Measurements from ENCODE around the gene CNTNAP2.

Gene CNTNAP2

DNA sequence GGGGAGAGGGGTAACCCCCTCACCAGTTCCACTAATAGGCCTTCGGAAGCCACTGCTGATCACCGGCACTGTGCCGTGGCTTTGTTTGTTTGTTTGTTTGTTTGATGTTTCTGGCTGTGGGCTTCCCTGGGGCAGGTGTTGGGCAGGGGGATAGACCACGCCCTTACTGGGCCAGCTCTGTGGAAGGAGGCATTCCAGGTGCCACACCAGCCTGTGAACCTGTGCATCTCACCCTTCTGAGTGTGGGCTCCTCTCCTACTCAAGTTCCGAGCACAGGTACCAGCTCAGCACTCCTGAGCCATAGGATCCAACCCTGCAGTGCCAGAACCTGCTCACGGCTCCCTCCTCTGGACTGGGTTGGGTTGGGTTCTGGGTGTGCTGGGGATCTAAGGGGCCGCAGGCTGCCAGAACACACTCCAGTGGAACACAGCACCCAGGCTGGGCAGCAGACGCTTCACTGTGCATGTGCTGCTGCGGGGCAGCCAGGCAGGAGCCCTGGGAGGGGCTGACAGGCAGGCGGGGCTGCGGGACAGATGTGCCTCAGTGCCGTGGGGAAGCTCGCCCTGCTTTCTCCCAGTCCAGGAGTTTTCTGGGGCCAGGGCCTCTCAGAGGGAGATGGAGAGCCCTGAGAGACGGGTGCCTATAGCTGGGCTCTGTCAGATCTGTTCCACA is 1053.9 kb downstream of the CNTNAP2 start:
- no peak for TF ChIP-seq SPI1 (IDR thresholded peaks at IDR 0.05; ENCODE audit: low read depth, low read length)
- no peak for TF ChIP-seq POU2F2 (IDR thresholded peaks at IDR 0.05; ENCODE audit: low read depth, low read length)
- TF ChIP-seq TAF1 (IDR thresholded peaks at IDR 0.05; ENCODE audit: low read depth, low read length), result no peak
- TF ChIP-seq POLR2AphosphoS5 (IDR thresholded peaks at IDR 0.05; ENCODE audit: low read depth, low read length), result no peak
- DNase-seq (ENCODE audit: insufficient read length, low spot score) (no peak), FAIRE-seq (no peak)

DNA sequence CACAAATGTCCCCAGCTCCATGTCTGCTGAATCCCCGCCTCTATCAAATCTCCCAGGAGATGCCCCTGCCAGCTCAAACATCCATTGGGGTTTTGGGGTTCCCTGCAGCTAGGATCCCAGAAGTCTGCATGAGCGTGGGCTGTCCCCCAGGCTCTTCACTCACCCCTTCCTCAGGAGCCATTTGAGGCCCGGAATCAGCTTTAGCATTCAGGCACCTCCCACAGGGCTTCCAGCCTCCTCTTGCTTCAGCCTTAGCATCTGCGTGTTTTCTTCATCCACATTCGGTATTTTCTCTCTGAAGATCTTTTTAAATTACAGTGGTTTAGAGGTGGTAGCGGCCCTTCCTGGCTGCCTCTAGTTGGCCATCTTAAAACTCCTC is 1054.4 kb downstream of the CNTNAP2 start:
- FAIRE-seq, result no peak
- no peak for DNase-seq (ENCODE audit: insufficient read length, low spot score)
- TF ChIP-seq POLR2AphosphoS5 (IDR thresholded peaks at IDR 0.05; ENCODE audit: low read depth, low read length) (no peak), SPI1 (IDR thresholded peaks at IDR 0.05; ENCODE audit: low read depth, low read length) (no peak), PAX5 (IDR thresholded peaks at IDR 0.05; ENCODE audit: insufficient read depth, low read length, severe bottlenecking) (no peak), POU2F2 (IDR thresholded peaks at IDR 0.05; ENCODE audit: low read depth, low read length) (no peak), POLR2A (IDR thresholded peaks at IDR 0.05; ENCODE audit: low read depth, low read length) (no peak), TAF1 (IDR thresholded peaks at IDR 0.05; ENCODE audit: low read depth, low read length) (no peak)

DNA sequence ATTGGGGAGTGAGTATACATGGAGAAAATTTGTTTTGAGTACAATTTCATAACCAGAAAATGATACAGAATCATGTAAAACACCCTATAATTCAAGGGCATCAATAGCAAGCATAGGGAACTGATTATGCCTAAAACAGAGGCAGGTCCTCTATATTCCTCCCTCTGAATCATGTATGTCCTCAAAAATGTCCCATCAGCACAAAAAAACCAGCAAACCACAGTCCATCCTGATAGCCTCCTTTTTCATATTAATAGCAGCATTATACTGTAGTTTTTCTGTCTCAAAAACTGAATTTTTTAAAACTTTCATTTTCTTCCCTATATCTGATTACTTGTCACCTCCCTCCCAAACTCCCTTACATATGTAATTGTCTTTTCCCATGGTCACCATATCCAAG is 1057.3 kb downstream of the CNTNAP2 start:
- no peak for TF ChIP-seq POU2F2 (IDR thresholded peaks at IDR 0.05; ENCODE audit: low read depth, low read length)
- TF ChIP-seq TAF1 (IDR thresholded peaks at IDR 0.05; ENCODE audit: low read depth, low read length), result no peak
- no peak for TF ChIP-seq POLR2AphosphoS5 (IDR thresholded peaks at IDR 0.05; ENCODE audit: low read depth, low read length)
- TF ChIP-seq PAX5 (IDR thresholded peaks at IDR 0.05; ENCODE audit: insufficient read depth, low read length, severe bottlenecking), result no peak
- TF ChIP-seq SPI1 (IDR thresholded peaks at IDR 0.05; ENCODE audit: low read depth, low read length), result no peak
- TF ChIP-seq POLR2A (IDR thresholded peaks at IDR 0.05; ENCODE audit: low read depth, low read length), result no peak
- FAIRE-seq (no peak), DNase-seq (ENCODE audit: insufficient read length, low spot score) (no peak)

DNA sequence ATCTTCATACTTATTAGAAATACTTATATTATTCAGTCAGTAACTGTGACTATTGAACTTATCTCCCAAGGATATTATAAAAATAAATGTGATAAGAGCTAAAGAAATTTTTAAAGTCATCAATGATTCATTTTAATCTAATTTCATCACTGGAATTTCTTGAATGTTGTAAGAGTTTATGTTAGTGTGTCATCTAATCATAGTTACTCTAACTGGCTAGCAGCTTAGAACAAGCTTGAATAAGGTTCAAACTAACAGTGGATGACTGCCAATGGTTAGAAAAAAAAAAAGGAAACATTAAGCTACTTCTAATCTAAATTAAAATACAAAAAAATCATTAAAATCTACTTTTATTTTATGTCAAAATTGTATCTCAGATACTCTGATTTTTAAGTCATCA is 1066.3 kb downstream of the CNTNAP2 start:
- FAIRE-seq (no peak), DNase-seq (ENCODE audit: insufficient read length, low spot score) (no peak)
- TF ChIP-seq POLR2A (IDR thresholded peaks at IDR 0.05; ENCODE audit: low read depth, low read length), result no peak
- no peak for TF ChIP-seq TAF1 (IDR thresholded peaks at IDR 0.05; ENCODE audit: low read depth, low read length)
- no peak for TF ChIP-seq POLR2AphosphoS5 (IDR thresholded peaks at IDR 0.05; ENCODE audit: low read depth, low read length)
- TF ChIP-seq PAX5 (IDR thresholded peaks at IDR 0.05; ENCODE audit: insufficient read depth, low read length, severe bottlenecking), result no peak
- TF ChIP-seq SPI1 (IDR thresholded peaks at IDR 0.05; ENCODE audit: low read depth, low read length), result no peak
- TF ChIP-seq POU2F2 (IDR thresholded peaks at IDR 0.05; ENCODE audit: low read depth, low read length), result no peak

DNA sequence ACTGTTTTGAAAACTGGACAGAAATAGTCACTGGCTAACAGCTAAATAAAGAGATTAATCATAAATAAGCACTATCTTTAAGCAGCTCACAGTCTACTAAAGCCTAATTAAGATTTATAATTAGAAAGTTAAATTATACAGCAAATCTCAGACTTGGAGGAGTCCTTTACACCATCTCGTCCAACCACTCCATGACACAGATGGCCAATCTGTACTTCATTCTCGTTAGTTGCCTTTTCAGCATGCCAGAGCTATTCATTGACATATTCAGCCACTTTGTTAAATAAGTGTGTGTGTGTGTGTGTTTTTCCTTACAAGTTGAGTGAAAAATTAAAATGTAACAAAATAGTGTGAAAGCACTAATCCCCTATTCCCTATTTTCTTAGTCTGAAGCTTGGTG is 1066.7 kb downstream of the CNTNAP2 start:
- DNase-seq (ENCODE audit: insufficient read length, low spot score), result no peak
- no peak for FAIRE-seq
- TF ChIP-seq POU2F2 (IDR thresholded peaks at IDR 0.05; ENCODE audit: low read depth, low read length) (no peak), TAF1 (IDR thresholded peaks at IDR 0.05; ENCODE audit: low read depth, low read length) (no peak), POLR2AphosphoS5 (IDR thresholded peaks at IDR 0.05; ENCODE audit: low read depth, low read length) (no peak), POLR2A (IDR thresholded peaks at IDR 0.05; ENCODE audit: low read depth, low read length) (no peak), SPI1 (IDR thresholded peaks at IDR 0.05; ENCODE audit: low read depth, low read length) (no peak)

DNA sequence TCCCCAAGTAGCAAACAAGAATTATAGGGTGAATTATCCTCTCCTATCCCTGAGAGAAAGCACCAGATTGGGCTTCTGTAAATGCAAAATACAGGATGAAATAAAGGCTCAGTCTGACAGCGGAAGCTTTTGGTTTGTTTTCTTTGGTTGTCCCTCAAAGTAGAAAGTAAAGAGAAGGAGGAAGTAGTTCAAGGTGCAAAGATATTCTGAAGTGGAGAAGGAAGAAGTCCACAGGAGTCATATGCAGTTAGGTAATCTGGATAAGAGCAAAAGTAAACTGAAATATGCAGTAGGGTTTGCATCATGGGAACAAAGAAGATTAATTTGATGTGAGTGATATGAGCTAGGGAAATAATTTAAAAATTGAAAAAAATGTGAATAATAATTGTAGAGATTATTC is 1071.9 kb downstream of the CNTNAP2 start:
- TF ChIP-seq POU2F2 (IDR thresholded peaks at IDR 0.05; ENCODE audit: low read depth, low read length) (no peak), PAX5 (IDR thresholded peaks at IDR 0.05; ENCODE audit: insufficient read depth, low read length, severe bottlenecking) (no peak), POLR2AphosphoS5 (IDR thresholded peaks at IDR 0.05; ENCODE audit: low read depth, low read length) (no peak)
- no peak for DNase-seq (ENCODE audit: insufficient read length, low spot score)
- FAIRE-seq, result no peak

DNA sequence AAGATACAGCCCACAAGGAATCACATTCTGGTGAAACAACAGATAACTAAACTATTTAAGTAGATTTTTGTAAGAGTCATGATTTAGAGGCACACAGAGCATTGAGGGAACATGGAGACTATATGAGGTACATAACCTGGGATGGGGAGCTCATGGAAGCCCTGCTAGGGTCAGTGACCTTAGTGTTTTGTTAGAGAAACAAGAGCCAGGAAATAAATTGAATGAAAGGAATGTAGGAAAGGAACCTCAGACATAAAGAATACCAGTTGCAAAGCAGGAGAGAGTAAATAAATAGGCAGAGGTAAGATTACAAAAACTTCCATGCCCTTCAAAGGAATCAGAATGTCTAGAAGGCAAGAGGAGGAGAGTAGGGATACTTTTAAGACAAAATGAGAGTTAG is 1076.9 kb downstream of the CNTNAP2 start:
- TF ChIP-seq PAX5 (IDR thresholded peaks at IDR 0.05; ENCODE audit: insufficient read depth, low read length, severe bottlenecking) (no peak), POLR2AphosphoS5 (IDR thresholded peaks at IDR 0.05; ENCODE audit: low read depth, low read length) (no peak), POLR2A (IDR thresholded peaks at IDR 0.05; ENCODE audit: low read depth, low read length) (no peak), TAF1 (IDR thresholded peaks at IDR 0.05; ENCODE audit: low read depth, low read length) (no peak), POU2F2 (IDR thresholded peaks at IDR 0.05; ENCODE audit: low read depth, low read length) (no peak), SPI1 (IDR thresholded peaks at IDR 0.05; ENCODE audit: low read depth, low read length) (no peak)
- FAIRE-seq, result no peak
- DNase-seq (ENCODE audit: insufficient read length, low spot score), result no peak

DNA sequence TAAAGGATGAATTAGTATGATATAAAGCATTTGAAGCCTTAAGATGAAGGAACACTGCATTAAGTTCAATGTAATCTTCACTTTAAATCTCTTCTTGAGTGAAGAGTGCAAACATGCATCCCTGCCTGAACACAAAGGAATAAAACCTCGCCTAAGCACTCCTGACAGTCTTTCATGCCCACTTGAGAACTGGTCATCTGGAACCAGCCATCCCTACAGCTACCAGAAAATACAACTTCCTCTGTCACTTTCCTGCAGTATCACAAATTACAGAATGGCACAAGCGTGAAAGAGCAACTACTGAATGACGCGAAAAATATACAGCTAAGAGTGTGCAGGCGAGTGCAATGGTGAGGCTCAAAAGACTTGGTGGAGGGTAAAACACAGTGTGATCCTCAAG is 1079.9 kb downstream of the CNTNAP2 start:
- TF ChIP-seq POU2F2 (IDR thresholded peaks at IDR 0.05; ENCODE audit: low read depth, low read length), result no peak
- no peak for TF ChIP-seq SPI1 (IDR thresholded peaks at IDR 0.05; ENCODE audit: low read depth, low read length)
- no peak for TF ChIP-seq PAX5 (IDR thresholded peaks at IDR 0.05; ENCODE audit: insufficient read depth, low read length, severe bottlenecking)
- no peak for TF ChIP-seq TAF1 (IDR thresholded peaks at IDR 0.05; ENCODE audit: low read depth, low read length)
- no peak for TF ChIP-seq POLR2AphosphoS5 (IDR thresholded peaks at IDR 0.05; ENCODE audit: low read depth, low read length)
- TF ChIP-seq POLR2A (IDR thresholded peaks at IDR 0.05; ENCODE audit: low read depth, low read length), result no peak
- DNase-seq (ENCODE audit: insufficient read length, low spot score), result no peak

DNA sequence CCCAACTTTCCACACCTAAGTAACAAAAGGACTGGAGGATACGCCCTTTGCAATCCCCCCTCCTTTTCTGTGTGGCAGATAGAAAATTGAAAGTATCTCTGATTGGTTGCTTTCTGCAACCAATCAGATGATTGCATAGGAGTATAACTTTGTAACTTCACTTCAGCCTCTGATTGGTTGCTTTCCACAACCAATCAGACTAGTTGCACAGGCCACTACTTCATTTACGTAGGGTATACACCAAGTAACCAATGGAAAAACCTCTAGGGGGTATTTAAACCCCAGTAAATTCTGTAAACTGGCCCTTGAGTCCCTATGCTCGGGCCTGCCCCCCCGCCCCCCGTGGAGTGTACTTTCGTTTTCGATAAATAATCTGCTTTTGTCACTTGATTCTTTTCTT is 1080.4 kb downstream of the CNTNAP2 start:
- FAIRE-seq, result no peak
- DNase-seq (ENCODE audit: insufficient read length, low spot score), result no peak
- TF ChIP-seq POLR2A (IDR thresholded peaks at IDR 0.05; ENCODE audit: low read depth, low read length) (no peak), POLR2AphosphoS5 (IDR thresholded peaks at IDR 0.05; ENCODE audit: low read depth, low read length) (no peak), PAX5 (IDR thresholded peaks at IDR 0.05; ENCODE audit: insufficient read depth, low read length, severe bottlenecking) (no peak), SPI1 (IDR thresholded peaks at IDR 0.05; ENCODE audit: low read depth, low read length) (no peak)

More for the DNA sequence above, 1079.9 kb downstream of the CNTNAP2 start:
- no peak for FAIRE-seq

DNA sequence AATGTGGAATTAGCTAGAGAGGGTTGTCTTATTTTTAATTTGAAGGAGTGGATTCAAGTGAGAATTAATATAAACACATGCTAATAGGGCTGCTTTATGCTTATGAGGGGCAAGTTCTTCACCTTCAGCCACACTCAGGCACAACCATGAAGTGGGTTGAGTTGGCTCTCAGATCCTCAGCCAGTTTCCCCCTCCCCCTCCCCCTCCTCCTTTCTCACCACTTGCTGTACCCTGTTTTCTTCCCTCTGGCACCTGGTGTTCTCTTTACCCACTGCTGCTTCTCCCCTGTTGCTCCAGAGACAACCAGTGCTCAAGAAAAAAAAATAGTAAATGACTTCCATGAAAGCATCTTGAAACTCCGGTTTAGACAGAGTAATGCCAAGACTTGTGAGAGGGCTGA is 1083.3 kb downstream of the CNTNAP2 start:
- TF ChIP-seq POLR2A (IDR thresholded peaks at IDR 0.05; ENCODE audit: low read depth, low read length), result no peak
- no peak for TF ChIP-seq TAF1 (IDR thresholded peaks at IDR 0.05; ENCODE audit: low read depth, low read length)
- TF ChIP-seq PAX5 (IDR thresholded peaks at IDR 0.05; ENCODE audit: insufficient read depth, low read length, severe bottlenecking), result no peak
- DNase-seq (ENCODE audit: insufficient read length, low spot score) (no peak), FAIRE-seq (no peak)
